ENCODE data around the gene TNFRSF12A.

DNA sequence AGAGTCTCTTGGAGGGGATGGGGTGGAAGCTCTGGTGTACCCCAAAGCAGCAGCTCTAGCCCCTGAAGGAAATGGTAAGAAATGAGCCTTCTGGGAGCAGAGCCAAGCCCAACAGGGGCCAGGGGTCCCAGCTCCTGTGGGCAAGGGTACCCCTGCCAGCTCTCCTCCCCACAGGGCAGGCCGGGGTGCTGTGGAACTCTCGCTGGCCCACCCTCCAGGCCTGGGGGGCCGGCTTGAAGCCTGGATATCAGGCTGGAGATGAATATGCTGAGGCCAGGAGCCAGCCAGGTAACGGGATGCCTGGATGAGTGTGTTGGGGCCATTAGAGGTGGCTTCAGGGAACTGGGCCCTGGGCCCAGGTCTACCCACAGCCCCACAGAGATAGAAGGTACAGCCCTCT lies 19.6 kb upstream of the TNFRSF12A start:
- TF ChIP-seq, protein P1, sequence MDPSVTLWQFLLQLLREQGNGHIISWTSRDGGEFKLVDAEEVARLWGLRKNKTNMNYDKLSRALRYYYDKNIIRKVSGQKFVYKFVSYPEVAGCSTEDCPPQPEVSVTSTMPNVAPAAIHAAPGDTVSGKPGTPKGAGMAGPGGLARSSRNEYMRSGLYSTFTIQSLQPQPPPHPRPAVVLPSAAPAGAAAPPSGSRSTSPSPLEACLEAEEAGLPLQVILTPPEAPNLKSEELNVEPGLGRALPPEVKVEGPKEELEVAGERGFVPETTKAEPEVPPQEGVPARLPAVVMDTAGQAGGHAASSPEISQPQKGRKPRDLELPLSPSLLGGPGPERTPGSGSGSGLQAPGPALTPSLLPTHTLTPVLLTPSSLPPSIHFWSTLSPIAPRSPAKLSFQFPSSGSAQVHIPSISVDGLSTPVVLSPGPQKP (CRISPR knock-in tag; IDR thresholded peaks at IDR 0.05), result no peak
- no peak for TF ChIP-seq NCOR1 (IDR thresholded peaks at IDR 0.05)
- no peak for TF ChIP-seq POLR2A (conservative IDR thresholded peaks at IDR 0.05)

Measured in K562 (cell line).